Stimulated activated CD4-positive, alpha-beta T cell treated with anti-CD3 and anti-CD28 coated beads, Interleukin-12 subunit alpha, Interleukin-12 subunit beta, amount 100 ng/mL, for 48 hours (primary cell): ENCODE results near the gene SNX1.
A peak's percentile ranks its signal among the peaks of the same experiment; 100 is the strongest.

Experiments used
- DNase-seq, 3 donors: peaks; one replicate each; pipeline ENCODE4 v3.0.0-alpha.2; 2020; ENCODE audit warnings: low read depth in 2 of 3, low spot score in 1 of 3

SNX1 gene

DNA sequence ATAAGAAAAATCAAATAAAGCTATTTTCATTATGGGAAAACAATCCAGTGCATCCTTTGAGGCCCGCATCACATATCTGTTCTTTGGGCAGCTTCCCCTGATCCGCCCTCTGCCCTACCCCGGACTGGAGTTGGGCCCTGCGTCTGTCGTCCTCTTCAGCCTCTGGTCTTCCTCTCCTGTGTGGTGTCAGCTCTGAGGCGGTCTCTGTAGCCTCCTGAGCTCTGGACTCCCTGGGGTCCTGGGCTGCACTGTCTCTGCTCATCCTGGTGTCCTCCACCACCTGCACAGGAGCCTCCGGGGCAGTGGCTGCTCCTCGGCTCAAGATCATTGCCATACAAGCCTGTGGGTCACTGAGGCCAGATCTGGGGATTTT lies 48.4 kb downstream of the SNX1 start:
- no peak for DNase-seq

DNA sequence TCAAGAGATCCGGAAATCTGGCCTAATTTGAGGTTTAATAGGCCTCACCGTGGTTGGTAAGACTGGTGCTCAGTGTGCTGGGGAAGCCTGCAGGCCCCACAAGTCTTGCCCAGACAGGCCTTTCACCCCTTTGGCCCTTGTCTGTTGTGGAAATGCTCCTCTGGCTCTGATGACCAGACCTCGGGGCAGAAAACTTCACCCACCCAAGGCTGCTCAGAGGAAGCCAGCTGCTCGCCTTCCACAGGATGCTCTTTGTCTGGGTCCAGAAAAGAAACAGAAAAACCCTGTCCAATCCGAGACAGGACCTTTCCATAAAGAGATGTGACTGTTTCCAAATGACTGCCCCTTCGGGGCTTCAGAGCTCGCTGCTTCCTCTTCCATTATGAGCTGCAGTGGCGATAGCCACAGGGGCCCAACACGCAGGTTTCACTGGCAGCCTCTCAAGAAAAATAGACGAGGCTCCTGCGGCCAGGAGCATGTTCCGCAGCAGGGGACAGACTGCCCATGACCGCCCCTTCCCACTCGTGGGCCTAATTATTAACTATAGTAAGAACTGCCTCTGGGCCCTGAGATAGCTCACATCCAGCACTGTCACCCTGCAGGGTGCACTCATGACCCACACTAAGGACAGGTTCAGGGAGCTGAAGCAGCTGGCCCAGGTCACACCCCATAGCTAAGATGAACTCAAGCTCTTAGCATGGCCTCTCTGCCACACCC lies 48.9 kb downstream of the SNX1 start:
- DNase-seq, result no peak

DNA sequence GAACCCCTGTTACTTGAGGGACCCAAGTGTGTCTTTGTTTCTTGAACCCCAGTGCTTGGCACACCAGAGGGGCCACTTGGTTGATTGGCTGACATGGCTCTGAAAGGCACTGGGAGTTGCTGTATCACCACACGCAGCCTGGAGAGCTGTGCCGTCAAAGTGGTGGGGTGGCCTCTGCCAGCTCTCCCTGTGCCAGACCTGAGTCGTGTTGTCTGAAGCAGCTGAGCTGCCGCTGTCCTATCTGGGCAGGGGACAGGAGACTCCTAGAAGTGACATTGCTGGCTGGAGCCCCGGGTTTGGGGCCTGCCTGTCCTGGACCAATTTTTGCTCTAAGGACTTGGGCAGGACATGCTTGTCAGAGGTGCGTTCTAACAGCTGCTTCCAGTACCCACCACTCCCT lies 50.3 kb downstream of the SNX1 start:
- no peak for DNase-seq

DNA sequence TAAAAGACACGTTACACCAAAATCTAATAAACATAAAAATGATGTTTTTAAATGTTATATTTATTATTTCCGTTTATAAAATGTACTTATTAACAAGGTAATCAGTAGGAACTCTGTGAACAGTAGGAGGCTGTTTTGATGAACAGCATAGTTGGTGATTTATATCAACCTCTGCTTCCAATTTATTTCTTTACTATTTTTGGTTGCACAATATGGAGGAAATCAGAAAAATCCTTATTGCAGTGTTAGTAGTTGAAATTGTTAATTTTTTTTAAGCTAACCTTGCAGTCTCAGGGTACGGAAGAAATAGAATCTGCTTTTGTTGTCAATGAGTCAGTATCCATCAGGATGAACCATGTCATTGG lies 50.7 kb downstream of the SNX1 start:
- no peak for DNase-seq

DNA sequence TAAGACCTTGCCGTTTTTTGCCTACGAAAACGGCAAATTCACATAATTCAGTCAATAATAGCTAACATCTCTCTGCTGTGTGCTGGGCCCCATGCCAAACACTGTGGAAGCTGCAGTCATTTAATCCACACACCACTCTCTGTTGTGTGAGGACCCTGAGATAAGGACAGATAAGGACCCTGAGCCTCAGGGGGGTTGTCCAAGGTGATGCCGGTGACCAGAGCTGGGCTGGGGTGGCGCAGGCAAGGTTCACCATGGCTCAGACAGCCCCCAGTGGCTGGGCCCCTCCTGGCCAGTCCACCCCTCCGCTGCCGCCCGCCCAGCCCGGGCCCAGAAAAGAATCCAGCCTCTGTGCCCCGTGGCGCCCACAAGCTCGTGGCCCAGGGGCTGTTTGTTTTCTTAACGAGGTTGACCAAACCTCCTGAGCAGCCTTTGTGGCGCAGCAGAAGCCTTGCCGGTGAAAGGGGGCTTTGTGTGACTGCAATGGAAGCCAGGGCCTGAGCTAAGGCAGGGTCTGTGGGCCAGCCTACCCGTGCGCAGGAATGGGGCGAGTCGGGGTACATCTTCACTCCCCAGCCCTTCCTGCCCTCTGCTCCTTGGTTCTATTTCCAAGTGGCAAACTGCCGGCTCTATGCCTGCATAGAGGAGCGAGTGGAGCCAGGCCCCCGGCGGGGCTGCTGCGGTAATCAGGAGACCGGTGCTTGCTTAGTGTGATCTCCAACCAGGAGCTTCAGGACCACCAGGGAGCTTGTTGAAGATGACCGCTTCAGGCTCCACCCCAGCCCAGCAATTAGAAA lies 51.3 kb downstream of the SNX1 start:
- DNase-seq, result no peak

DNA sequence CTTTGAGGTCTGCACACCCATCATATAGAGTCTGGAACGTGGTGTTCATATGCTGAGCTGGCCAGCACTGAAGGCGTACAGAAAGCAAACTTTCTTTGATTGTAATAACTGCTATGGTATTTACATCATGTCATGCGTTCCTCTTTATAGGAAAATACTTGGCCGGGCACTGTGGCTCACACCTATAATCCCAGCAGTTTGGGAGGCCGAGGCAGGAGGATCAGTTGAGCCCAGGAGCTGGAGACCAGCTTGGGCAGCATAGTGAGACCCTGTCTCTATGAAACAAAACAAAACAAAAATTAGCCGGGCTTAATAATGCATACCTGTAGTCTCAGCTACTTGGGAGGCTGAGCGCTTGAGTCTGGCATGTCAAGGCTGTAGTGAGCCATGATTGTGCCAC lies 52.4 kb downstream of the SNX1 start:
- no peak for DNase-seq

DNA sequence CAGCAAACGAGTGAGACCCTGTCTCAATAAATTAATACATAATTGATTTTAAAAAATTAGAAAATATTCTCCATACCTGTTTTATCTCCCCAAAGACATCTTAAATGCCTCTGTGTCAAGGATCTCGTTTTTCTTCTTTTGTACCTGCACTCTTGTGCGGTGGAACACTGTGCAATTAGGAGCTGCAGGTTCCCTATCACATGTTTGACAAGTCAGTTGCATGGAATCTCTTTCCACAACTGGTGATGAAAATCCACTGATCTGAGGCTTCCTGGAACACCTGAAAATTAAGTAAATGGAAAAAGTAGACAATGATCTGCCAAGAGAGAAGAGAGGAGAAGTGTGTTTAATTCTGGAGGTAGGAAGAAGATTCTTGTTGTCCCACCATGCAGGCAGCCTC lies 52.8 kb downstream of the SNX1 start:
- no peak for DNase-seq

DNA sequence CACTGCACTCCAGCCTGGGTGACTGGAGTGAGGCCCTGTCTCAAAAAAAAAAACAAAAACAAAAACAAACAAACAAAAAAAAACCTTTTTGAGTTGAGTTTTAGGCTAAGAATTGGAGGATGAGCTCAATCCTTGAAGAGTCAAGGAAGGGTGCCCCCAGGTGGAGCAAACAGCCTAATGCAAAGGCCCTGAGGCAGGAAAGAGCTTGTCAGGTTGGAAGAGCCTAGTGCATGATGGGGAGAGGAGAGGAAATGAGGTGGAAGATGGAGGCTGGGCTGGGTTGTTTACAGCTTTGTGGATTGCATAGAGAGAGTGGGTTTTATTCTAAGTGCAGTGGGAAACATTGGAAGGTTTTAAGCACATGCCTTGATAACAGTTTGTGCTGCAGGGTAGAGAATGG lies 53.6 kb downstream of the SNX1 start:
- DNase-seq, result no peak

DNA sequence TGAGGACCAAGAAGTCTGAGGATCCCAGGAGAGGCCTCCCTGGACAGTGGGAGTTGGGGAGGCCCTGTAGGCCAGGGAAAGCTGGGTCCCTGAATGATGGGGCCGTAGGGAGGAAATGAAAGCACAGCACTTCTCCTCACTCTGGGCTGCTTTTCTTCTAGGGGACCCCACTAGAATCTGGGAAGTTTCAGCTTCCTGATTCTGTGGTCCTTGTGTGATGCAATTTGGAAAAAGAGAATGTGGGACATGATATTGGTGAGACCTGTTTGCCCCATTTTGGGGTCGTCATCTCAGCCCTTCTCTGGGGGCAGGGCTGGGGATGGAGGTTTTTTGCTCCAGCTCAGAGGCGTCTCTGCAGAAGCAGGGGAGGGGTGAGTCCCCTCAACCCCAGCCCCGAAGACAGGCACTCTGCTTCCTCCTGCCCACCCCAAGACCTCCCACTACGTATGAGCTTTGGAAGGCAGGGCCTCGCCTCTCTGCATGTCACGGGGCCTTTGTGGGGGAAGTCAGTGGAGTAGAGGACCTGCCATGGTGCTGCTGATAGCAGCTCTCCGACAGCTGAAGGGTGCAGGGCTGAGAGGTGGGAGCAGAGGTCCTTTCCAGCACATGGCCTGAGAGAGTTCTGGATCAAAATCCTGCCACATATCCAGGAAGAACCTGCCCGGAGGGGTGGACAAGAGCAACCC lies 54.3 kb downstream of the SNX1 start:
- no peak for DNase-seq

DNA sequence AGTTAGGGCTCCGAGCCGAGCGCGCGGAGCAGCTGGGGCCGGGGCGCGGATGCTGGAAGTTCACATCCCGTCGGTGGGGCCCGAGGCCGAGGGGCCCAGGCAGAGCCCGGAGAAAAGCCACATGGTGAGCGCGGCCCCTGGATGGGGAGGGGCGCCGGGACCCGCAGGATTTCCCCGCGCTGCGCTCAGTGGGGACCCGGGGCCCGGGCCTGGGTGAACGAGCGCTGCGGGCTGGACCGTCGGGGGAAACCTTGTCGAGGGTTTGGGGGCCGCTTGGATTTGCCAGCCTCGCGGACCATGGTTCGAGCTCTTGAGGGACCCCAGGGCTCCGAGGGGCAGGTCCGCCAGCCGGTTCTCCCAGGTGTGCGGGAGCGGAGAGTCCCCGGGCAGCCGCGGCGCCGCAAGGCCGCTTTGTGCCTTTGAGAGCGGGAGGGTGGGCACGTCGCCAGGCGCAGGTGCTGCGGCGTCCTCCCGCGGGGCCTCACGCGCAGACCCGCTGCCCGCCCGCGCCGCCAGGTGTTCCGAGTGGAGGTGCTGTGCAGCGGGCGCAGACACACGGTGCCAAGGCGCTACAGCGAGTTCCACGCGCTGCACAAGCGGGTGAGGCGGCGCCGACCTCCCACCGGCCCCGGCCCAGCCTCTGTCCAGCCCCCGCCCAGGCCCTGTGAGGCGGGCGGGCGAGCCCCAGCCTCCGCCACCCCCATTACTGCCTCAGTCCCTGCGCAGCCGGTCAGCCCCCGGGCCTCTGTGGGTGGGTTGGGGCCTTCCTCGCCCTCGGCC lies 56.1 kb downstream of the SNX1 start, which contains the start of gene SNX22:
TSS of gene SNX22 (plus strand) at position 5 of the 780 bp plus-strand sequence. CDS start at position 50, 45 bp downstream.
- no peak for DNase-seq

DNA sequence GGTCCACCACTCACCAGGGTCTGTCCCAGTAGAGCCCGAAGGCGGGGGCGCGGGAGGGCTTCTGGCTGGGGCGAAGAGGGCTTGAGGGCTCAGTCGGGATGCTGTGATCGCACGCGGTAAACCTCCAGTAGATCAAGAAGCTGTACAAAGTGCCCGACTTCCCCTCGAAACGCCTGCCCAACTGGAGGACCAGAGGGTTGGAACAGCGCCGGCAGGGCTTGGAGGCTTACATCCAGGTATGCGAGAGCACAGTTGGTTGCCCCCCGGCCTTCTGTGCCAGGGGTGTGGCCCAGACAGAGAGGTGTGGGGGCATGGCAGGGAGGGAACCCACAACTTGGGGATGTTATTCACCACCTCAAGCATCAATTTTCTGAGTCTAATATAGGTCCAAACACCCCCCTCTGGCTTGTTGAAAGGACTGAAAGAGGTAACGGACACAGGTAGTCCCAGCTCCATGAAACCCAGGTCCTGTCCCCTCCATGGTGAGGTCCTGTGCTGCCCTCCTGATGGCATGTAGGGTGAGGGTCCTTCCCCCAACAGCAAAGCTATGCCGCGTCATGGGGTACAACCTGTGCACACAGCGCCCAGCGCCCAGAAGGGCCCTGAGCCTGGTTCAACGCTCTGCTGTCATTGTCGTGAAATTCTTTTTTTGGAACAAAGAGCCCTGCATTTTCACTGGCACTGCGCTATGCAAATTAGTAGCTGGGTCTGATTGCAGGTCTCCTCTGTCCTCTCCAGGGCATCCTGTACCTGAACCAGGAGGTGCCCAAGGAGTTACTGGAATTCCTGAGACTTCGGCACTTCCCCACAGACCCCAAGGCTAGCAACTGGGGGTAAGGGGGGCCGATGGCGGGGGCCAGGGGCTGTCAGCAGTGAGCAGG lies 57.0 kb downstream of the SNX1 start:
- DNase-seq, result no peak

DNA sequence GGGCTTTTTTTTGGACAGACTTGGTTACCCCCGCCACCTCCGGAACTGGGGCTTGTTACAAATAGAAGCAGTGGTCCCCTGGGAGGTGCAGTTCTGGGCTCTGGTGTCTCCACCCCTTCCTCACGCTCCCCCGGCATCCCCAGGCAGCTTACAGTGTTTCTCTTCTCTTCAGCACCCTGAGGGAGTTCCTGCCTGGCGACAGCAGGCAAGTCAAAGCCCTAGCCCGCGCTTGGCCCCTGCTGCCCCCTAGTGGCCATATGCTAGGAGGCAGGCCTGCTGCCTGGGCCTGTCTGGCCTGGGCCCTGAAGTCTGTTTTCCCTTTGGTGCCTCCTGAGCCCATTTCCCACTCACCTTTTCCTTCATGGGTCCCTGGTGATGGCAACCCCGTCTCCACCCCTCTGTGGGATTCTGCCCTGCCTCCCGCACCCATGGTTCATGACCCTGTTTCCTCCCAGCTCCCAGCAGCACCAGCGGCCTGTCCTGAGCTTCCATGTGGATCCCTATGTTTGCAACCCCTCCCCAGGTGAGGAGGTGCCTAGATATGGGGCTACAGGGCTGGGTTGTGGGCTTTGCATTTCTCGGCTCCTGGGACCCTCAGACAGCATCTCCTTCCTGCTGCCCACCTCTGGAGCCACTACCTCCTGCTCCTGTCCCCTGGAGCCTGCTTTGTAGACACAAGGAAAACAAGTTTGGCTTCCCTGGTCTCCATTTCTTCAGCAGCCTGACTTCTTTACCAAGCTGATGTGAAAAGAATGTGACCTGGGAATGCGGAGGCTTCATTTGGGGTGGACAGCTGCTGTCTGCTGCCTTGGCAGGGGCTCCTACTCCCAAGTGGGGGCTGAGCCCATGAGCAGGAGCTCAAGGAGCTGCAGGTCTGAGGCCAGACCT lies 57.9 kb downstream of the SNX1 start:
- DNase-seq, result peak; percentile 87 to 94 (median 88)

DNA sequence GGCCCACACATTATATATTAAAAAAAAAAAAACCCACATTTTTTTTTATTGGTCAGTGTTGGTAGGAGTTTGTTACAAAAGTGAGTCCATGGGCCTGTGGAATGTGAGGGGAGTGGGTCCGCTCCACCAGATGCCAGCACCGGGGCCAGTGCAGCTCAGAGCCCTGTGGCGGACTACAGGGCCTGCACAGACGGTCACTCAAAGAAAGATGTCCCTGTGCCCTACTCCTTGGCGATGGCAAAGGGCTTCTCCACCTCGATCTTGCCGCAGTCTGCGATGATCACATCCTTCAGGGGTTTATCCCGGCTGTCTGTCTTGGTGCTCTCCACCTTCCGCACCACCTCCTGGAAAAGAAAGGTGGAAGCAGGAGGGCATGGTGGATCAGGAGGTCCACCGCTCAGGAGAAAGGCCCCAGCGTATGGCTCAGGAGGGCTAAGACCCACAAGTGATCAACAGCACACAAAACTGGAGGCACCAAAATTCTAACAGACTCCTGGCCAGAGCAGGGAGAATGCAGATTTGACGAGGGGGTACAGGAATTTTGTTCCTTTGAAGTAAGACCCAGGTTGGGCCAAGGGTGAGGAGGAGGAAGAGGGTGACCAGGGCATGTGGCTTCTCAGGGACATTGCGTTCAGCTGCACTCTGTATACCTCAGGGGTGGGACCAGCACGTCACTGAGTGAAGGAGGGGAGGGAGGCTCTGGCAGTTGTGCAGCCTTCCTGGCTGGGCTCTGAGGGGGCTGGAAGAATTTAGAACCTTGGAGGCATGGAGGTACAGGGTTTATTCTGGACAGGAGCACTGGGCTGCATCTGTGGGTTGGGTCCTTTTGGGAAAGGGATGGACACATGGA lies 60.2 kb downstream of the SNX1 start:
- no peak for DNase-seq

DNA sequence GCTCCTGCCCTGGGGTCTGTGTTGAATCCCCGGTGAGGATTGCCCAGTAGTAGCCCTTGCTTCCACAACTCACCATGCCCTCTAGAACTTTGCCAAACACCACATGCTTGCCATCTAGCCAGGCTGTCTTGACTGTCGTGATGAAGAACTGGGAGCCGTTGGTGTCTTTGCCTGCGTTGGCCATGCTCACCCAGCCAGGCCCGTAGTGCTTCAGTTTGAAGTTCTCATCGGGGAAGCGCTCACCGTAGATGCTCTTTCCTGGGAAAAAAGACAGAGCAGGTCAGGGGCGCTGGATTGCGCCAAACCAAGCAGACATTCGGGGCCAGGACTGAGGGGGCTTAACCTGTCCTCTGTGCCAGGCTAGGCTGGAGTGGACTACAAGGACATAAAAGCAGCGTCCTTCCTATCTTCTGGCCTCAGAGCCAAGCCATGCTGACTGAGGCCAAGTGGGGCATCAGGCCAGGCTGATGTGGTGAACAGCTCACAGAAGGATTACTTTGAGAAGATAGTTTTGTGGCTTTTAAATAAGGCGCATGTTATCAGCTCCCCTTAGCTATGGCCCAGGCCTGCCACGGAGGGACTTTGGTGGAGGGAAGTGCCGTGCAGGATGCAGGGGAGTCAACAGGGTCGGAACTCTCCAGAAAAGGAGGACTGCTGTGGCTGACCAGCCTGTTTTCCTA lies 61.0 kb downstream of the SNX1 start:
- DNase-seq, result no peak

DNA sequence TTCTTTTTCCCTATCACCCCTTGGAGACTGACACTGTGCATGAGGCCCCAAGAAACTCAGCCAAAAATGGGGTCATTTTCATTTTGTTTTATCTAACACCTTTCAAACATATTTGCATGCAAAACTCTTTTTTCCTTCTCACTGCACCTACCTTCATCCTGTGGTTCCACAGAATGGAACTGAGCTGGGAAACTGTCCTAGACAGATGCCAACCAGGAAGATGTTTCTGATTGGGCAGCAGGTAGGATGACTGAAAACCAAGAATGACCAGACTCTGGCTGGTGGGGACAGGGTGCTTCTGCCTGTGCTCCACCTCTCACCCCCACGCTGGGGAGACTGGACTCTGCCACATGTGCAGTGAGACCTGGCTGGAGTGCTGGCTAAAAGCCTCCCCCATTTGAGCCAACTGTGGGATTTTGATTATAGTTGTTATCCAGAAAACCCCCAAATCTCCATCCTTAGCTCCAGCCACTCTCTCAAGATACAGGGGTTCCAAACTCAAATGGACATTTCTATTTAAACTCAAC lies 61.9 kb downstream of the SNX1 start:
- no peak for DNase-seq

DNA sequence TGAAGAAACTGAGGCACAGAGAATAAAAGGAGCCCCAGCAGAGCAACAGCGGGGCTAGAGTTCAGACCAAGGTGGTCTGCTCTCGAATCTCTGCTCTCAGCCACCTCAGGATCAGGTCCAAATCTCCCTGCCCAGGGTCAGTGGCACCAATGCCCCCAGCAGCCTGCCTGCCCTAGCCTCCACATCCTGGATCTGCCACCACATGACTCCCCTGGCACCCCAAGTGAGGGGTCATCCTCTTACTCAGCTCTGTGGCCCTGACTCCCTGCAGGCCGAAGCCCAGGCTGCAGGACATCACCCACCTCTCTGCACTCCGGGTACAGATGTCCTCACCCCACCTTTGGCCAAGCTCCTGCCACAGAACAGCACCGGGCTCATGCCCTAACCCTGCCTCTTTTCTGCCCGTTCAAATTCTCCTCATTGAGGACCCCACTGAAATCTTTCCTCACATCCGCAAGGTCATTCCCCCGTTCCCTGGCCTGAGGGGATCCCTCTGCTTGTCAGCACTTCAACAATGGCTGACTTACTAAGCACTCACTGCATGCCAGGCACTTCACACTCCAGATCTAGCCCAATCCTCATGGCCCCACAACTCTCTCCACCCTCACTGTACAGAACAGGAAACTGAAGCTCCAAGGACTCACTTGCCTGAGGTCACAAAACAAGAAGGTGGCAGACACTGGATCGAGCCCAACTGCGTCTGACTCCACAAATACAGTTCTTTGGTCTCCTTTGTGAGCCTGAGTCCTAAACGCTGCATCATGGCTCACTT lies 62.8 kb downstream of the SNX1 start:
- no peak for DNase-seq
